HEK293 (cell line): ENCODE results near the gene SEPTIN5.

Experiments
- CTCF ChIA-PET: fragments of 350-600 bp; formaldehyde crosslinking; extraction: SDS; loops from one replicate; lab custom pipeline; 2021; ENCODE audit warnings: antibody characterized with exemption; lab: Yijun Ruan, JAX
- POLR2A ChIA-PET: fragments of 300-600 bp; formaldehyde crosslinking; extraction: SDS; loops from one replicate; lab custom pipeline; 2020; ENCODE audit warnings: antibody characterized with exemption, inconsistent platforms; lab: Yijun Ruan, JAX
- H3K27ac ChIP-seq: fragments of 200-500 bp; sonication (Bioruptor generic); 2 replicates; pipeline ENCODE4 v1.5.1; 2014; ENCODE audit warnings: low read depth, low read length, control low read depth, inconsistent platforms; ENCODE audit errors: extremely low read depth
- H3K36me3 ChIP-seq, 2 experiments: fragments of 200-500 bp in 1 of 2; sonication (Bioruptor generic) in 1 of 2; 1 replicate in 1 of 2; 2 replicates in 1 of 2; pipeline ENCODE4 v1.5.1; 2014 to 2017; ENCODE audit warnings: inconsistent platforms in 2 of 2, low read length in 2 of 2; ENCODE audit not compliant: control insufficient read depth in 2 of 2, insufficient read depth in 1 of 2
- H3K4me1 ChIP-seq: fragments of 200-500 bp; sonication (Bioruptor generic); 2 replicates; pipeline ENCODE4 v1.5.1; 2014; ENCODE audit warnings: mild to moderate bottlenecking, low read length, inconsistent platforms; ENCODE audit not compliant: control insufficient read depth, insufficient read depth
- H3K4me3 ChIP-seq: 2 replicates; pipeline ENCODE4 v1.5.1; 2011; ENCODE audit warnings: low read depth, mild to moderate bottlenecking, control low read depth, low read length, moderate library complexity
- H3K9me3 ChIP-seq: fragments of 200-500 bp; sonication (Bioruptor generic); 2 replicates; pipeline ENCODE4 v1.5.1; 2014; ENCODE audit warnings: low read depth, low read length, inconsistent platforms; ENCODE audit not compliant: control insufficient read depth, insufficient read depth
- ATF2 ChIP-seq: fragments of 450-650 bp; formaldehyde crosslinking; IDR thresholded peaks from 2 replicates; pipeline ENCODE4 v1.5.1; 2016; ENCODE audit warnings: missing biosample characterization, missing genetic modification characterization, low read depth
- GLIS1 ChIP-seq: fragments of 450-650 bp; formaldehyde crosslinking; IDR thresholded peaks from 2 replicates; pipeline ENCODE4 v1.5.1; 2016; ENCODE audit warnings: missing biosample characterization, missing genetic modification characterization
- GLIS2 ChIP-seq: fragments of 450-650 bp; formaldehyde crosslinking; IDR thresholded peaks from 2 replicates; pipeline ENCODE4 v1.5.1; 2016; ENCODE audit warnings: missing biosample characterization, missing genetic modification characterization
- KLF16 ChIP-seq: fragments of 450-650 bp; formaldehyde crosslinking; IDR thresholded peaks from 2 replicates; pipeline ENCODE4 v1.5.1; 2017; ENCODE audit warnings: missing biosample characterization, missing genetic modification characterization
- SCRT1 ChIP-seq: fragments of 450-650 bp; formaldehyde crosslinking; IDR thresholded peaks from 2 replicates; pipeline ENCODE4 v1.5.1; 2016; ENCODE audit warnings: missing biosample characterization, missing genetic modification characterization, borderline replicate concordance
- TCF7L2 ChIP-seq: IDR thresholded peaks from 2 replicates; pipeline ENCODE4 v1.6.1; 2011; ENCODE audit warnings: low read depth, mild to moderate bottlenecking, inconsistent platforms, low read length, moderate library complexity, borderline replicate concordance
- YY1 ChIP-seq: fragments of 450-650 bp; formaldehyde crosslinking; IDR thresholded peaks from 2 replicates; pipeline ENCODE4 v1.5.1; 2018; ENCODE audit warnings: missing biosample characterization, missing genetic modification characterization
- ZBTB8A ChIP-seq: fragments of 450-650 bp; formaldehyde crosslinking; IDR thresholded peaks from 2 replicates; pipeline ENCODE4 v1.5.1; 2016; ENCODE audit warnings: missing biosample characterization, missing genetic modification characterization
- ZFHX2 ChIP-seq: fragments of 450-650 bp; formaldehyde crosslinking; conservative IDR thresholded peaks from 2 replicates; pipeline ENCODE4 v1.5.1; 2016; ENCODE audit warnings: missing biosample characterization, missing genetic modification characterization
- ZNF114 ChIP-seq: fragments of 450-650 bp; formaldehyde crosslinking; IDR thresholded peaks from 2 replicates; pipeline ENCODE4 v1.5.0; 2017; ENCODE audit warnings: missing biosample characterization, missing genetic modification characterization
- ZNF335 ChIP-seq: fragments of 450-650 bp; formaldehyde crosslinking; conservative IDR thresholded peaks from 2 replicates; pipeline ENCODE4 v1.5.1; 2016; ENCODE audit warnings: missing biosample characterization, missing genetic modification characterization
- ZNF341 ChIP-seq: fragments of 450-650 bp; formaldehyde crosslinking; IDR thresholded peaks from 2 replicates; pipeline ENCODE4; 2016; ENCODE audit warnings: low read depth, missing biosample characterization, missing genetic modification characterization
- ZNF558 ChIP-seq: fragments of 450-650 bp; formaldehyde crosslinking; IDR thresholded peaks from 2 replicates; pipeline ENCODE4 v1.5.1; 2016; ENCODE audit warnings: missing biosample characterization, missing genetic modification characterization
- ZNF623 ChIP-seq: fragments of 450-650 bp; formaldehyde crosslinking; IDR thresholded peaks from 2 replicates; pipeline ENCODE4 v1.5.1; 2016; ENCODE audit warnings: missing biosample characterization, missing genetic modification characterization
- ZNF747 ChIP-seq: fragments of 450-650 bp; formaldehyde crosslinking; IDR thresholded peaks from 2 replicates; pipeline ENCODE4 v1.5.1; 2016; ENCODE audit warnings: missing biosample characterization, missing genetic modification characterization
- ZSCAN4 ChIP-seq: fragments of 450-650 bp; formaldehyde crosslinking; IDR thresholded peaks from 2 replicates; pipeline ENCODE4 v1.5.1; 2017; ENCODE audit warnings: missing biosample characterization, missing genetic modification characterization
- TF ChIP-seq, protein P1 (sequence below): fragments of 450-650 bp; formaldehyde crosslinking; IDR thresholded peaks from 2 replicates; pipeline ENCODE4 v1.5.1; 2016; ENCODE audit warnings: missing biosample characterization, missing genetic modification characterization
- TF ChIP-seq, protein P2 (sequence below): fragments of 450-650 bp; formaldehyde crosslinking; IDR thresholded peaks from 2 replicates; pipeline ENCODE4 v1.5.1; 2016; ENCODE audit warnings: missing biosample characterization, missing genetic modification characterization

Gene SEPTIN5

DNA sequence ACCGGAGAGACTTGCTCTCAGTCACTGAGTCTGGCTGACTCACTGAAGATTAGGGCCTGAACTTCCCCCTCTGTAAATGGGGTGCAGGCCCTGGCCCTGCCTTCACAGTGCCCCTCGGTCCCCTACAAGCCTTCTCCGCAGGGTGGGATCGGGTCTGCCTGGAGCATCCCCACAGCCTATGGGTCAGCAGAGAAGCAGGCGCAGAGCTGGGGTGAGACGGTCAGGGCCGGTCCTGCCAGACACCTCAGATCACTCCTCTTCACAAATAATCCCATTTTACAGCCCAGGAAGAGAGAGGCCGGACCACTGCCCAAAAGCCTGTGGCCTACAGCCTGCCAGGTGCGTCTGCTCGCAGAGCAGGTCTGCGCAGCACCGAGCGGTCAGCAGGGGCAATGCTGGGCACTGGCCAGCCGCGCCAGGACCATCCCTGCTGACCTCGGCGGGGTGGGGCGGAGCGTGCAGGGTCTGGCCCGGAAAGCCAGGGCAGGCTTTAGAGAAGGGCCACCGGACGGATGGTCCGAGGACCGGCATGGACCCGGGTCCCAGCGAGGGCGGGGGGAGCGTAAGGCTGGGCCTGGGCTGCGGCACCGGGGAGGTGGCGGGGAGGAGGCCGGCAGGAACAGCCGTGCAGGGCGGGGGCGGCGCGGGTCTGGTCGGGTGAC is 522 bp upstream of the SEPTIN5 start:
- Histone ChIP-seq H3K27ac (no peak overlapping the region), H3K4me1 (no peaks in the 10 kb centered on the region; the same call in 1 of the 2 replicates), H3K9me3 (no peaks in the 10 kb centered on the region), H3K36me3 (no peaks in the 10 kb centered on the region), H3K4me3 (peak overlapping the region; percentile 3; the same call in 1 of the 2 replicates)
- ChIA-PET POLR2A (no interaction called here), CTCF (no interaction called here)
- TF ChIP-seq KLF16 (tag by site-specific recombination) (no peak), SCRT1 (tag by site-specific recombination) (no peak), ATF2 (tag by site-specific recombination) (no peak), YY1 (tag by site-specific recombination) (no peak), ZNF558 (tag by site-specific recombination) (no peak), TCF7L2 (no peak), ZNF341 (tag by site-specific recombination) (peak; percentile 69), ZNF335 (tag by site-specific recombination) (peak; percentile 71), ZSCAN4 (tag by site-specific recombination) (no peak)
- TF ChIP-seq, protein P1, sequence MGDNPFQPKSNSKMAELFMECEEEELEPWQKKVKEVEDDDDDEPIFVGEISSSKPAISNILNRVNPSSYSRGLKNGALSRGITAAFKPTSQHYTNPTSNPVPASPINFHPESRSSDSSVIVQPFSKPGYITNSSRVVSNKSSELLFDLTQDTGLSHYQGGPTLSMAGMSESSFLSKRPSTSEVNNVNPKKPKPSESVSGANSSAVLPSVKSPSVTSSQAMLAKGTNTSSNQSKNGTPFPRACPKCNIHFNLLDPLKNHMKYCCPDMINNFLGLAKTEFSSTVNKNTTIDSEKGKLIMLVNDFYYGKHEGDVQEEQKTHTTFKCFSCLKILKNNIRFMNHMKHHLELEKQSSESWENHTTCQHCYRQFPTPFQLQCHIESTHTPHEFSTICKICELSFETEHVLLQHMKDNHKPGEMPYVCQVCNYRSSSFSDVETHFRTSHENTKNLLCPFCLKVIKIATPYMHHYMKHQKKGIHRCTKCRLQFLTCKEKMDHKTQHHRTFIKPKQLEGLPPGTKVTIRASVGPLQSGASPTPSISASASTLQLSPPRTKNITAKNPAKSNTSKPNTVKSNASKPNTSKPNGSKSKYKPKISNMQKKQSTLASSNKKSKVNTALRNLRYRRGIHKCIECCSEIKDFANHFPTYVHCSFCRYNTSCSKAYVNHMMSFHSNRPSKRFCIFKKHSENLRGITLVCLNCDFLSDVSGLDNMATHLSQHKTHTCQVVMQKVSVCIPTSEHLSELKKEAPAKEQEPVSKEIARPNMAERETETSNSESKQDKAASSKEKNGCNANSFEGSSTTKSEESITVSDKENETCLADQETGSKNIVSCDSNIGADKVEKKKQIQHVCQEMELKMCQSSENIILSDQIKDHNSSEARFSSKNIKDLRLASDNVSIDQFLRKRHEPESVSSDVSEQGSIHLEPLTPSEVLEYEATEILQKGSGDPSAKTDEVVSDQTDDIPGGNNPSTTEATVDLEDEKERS (tag by site-specific recombination), result no peak

DNA sequence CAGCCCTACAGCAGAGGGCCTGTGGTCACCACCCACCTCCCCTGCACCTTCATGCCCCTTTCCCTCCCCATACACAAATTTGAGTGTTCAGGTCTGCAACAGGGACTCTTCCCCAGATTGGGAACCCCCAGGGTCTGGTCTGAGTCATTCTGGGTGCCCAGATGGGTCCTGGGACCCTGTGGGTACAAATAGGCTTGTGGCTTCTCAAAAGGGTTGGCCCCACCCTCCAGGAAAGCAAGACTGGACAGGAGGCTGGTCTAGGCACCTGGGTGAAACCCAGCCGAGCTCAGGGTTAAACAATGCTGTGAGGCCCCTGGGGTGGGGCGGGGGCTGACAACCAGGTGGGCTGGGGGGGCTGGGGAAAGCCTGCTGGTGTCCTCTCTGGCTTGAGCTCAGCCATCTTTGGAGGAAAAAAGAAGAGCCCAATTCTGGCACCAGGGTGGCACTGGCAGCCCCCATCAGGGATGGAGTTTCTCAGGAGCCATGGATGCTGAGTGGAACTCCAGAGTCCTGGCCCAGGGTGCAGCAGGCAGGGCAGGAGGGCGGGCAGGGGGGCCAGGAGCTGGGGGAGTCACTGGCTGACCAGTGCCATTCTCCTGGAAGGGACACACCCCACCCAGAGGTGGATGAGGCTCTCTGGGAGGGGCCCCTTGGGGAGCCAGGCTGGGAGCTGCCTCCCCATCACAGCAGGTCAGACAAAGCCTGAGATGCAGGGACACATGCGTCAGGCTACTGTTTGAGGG is 1.1 kb downstream of the SEPTIN5 start:
- TF ChIP-seq ZBTB8A (no peak), ZFHX2 (tag by site-specific recombination) (0 out of 2 replicates have a peak, but pooled peaks have one; percentile 5), GLIS2 (tag by site-specific recombination) (0 out of 2 replicates have a peak, but pooled peaks have one; percentile 36), ZNF623 (tag by site-specific recombination) (peak; percentile 53), ZNF114 (tag by site-specific recombination) (no peak), GLIS1 (tag by site-specific recombination) (peak; percentile 38; the same call in 1 of the 2 replicates), ZNF747 (tag by site-specific recombination) (no peak)
- TF ChIP-seq, protein P2, sequence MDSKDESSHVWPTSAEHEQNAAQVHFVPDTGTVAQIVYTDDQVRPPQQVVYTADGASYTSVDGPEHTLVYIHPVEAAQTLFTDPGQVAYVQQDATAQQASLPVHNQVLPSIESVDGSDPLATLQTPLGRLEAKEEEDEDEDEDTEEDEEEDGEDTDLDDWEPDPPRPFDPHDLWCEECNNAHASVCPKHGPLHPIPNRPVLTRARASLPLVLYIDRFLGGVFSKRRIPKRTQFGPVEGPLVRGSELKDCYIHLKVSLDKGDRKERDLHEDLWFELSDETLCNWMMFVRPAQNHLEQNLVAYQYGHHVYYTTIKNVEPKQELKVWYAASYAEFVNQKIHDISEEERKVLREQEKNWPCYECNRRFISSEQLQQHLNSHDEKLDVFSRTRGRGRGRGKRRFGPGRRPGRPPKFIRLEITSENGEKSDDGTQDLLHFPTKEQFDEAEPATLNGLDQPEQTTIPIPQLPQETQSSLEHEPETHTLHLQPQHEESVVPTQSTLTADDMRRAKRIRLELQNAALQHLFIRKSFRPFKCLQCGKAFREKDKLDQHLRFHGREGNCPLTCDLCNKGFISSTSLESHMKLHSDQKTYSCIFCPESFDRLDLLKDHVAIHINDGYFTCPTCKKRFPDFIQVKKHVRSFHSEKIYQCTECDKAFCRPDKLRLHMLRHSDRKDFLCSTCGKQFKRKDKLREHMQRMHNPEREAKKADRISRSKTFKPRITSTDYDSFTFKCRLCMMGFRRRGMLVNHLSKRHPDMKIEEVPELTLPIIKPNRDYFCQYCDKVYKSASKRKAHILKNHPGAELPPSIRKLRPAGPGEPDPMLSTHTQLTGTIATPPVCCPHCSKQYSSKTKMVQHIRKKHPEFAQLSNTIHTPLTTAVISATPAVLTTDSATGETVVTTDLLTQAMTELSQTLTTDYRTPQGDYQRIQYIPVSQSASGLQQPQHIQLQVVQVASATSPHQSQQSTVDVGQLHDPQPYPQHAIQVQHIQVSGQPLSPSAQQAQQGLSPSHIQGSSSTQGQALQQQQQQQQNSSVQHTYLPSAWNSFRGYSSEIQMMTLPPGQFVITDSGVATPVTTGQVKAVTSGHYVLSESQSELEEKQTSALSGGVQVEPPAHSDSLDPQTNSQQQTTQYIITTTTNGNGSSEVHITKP (tag by site-specific recombination), result peak; percentile 82
- H3K27ac ChIP-seq, result no peak overlapping the region; the same call in 1 of the 2 replicates
- peak overlapping the region; percentile 53 for H3K4me3 ChIP-seq
- peaks cover 0 to 11% of the 10 kb centered on the region in 2 experiments; a peak in 1 of 3 replicates for H3K36me3 ChIP-seq
- no peaks in the 10 kb centered on the region for H3K9me3 ChIP-seq
- ChIA-PET POLR2A (no interaction called here), CTCF (interaction anchor here (0.6 to 1.7 kb wide), 3 partner anchors 9 to 15 kb away, joined by 3 to 6 read pairs (median 6); partner anchors contain the start of gene GP1BB)
- H3K4me1 ChIP-seq, result no peaks in the 10 kb centered on the region; the same call in 1 of the 2 replicates
